Stimulated activated CD4-positive, alpha-beta T cell treated with anti-CD3 and anti-CD28 coated beads, Interleukin-15, amount 100 ng/mL, for 1 hour (primary cell): ENCODE results near the gene NCBP3.

Source experiments
- DNase-seq, 2 donors: peaks; one replicate each; pipeline ENCODE4 v3.0.0-alpha.2; 2020; ENCODE audit warnings: low read depth in 1 of 2, low spot score in 1 of 2

The NCBP3 gene

DNA sequence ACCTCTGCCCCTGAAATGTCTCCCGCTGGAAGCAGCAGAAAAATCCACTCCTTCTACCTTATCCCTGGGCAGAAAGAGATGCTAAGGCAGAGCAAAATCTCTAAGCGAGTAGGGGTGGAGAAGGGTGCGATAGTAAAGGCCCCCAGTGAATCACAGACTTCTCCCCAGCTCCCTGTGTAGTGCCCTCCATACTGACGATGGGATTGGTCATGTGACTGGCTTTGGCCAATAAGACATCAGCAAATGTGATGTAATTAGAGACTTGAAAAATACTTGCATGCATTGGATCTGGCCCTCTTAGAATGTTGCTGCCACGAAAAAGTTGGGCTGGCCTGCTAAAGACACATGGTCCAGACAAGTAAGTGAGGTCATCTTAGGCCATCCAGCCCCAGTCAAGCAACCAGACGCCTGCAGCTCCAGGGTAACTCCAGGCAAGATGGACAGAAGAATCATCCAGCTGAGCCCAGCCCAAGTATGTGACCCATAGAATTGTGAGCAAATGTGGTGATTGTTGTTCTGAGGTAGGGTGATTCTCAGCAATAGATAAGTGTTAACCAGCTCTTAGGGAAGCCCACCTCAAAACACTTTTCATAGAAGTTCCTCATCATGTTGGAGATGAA is 86.3 kb downstream of the NCBP3 start:
- DNase-seq: no peak

DNA sequence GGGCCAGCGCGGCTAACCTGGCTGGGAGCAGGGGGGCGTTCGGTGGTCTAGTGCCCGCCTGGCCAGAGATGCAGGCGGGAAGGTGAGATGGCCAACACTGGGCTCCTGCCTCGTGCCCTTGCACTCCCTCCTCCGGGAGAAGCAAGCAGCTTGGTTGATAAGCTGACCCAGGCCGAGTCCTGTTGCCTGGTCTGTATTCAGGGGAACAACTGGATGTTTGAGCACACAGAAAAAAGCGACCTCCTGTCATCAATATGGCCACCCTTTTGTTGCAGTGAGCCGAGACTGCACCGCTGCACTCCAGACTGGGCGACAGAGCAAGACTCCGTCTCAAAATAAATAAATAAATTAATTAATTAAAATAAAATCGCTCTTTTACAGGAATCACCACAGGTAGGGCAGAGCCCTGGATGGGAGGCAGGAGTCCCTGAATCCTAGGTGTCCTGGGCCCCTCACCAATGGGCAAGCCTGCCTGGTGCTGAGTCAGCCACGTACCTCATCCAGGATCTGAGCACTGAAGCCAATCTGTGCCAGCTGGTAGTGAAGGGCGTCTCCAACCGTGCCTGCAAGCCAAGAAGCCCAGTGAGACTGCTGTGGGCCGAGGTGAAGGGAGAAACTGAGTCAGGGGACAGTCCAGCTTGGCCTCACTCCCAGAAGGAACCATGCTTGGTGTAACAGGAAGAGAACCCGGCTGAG is 90.6 kb downstream of the NCBP3 start:
- DNase-seq: no peak

- DNase-seq: peak; percentile 57 to 65
These were observed 91.3 kb downstream of the NCBP3 start for GRCh38 chr17:3754458-3755334.

GRCh38 chr17:3754066-3754457 is 92.0 kb downstream of the NCBP3 start:
- no peak for DNase-seq

GRCh38 chr17:3753624-3754023 is 92.4 kb downstream of the NCBP3 start:
- no peak for DNase-seq
